Right atrium auricular region (tissue), 2 donors: Measurements from ENCODE around the gene PLK5. TPM values are rescaled to one million over a fixed set of nuclear protein-coding genes. Genes with fewer than 3 reads are reported as not detected.
"Not testable (repeated sequence)": the region's sequence is repeated elsewhere in the genome, so short reads cannot be mapped to it uniquely, and the experiment has no call there.

Experiments used
- DNase-seq: peaks from one replicate; pipeline ENCODE4 v3.0.0-alpha.2; 2019; ENCODE audit warnings: low spot score
- H3K27ac ChIP-seq, 2 donors: fragments of 200-600 bp; sonication (generic); 1 replicate in 1 of 2; 2 replicates in 1 of 2; pipeline ENCODE4 v1.5.1; 2016 to 2019
- H3K27me3 ChIP-seq, 2 donors: fragments of 200-600 bp; sonication (generic); one replicate each; pipeline versions ENCODE4 v1.5.1 to v1.6.0; 2017 to 2019
- H3K36me3 ChIP-seq: fragments of 200-600 bp; sonication (generic); one replicate; pipeline ENCODE4 v1.5.1; 2016
- H3K4me1 ChIP-seq, 2 donors: fragments of 200-600 bp; sonication (generic); one replicate each; pipeline versions ENCODE4 v1.5.1 to v1.6.0; 2017 to 2019
- H3K4me3 ChIP-seq, 2 donors: fragments of 200-600 bp; sonication (generic); 1 replicate in 1 of 2; 2 replicates in 1 of 2; pipeline ENCODE4 v1.5.1; 2017 to 2019; ENCODE audit warnings: mild to moderate bottlenecking in 1 of 2, moderate library complexity in 1 of 2
- H3K9me3 ChIP-seq, 2 donors: fragments of 200-600 bp; sonication (generic); one replicate each; pipeline ENCODE4 v1.5.1; 2019
- total RNA-seq, 2 donors: library from RNA; depleted of rRNA; stranded (reverse); fragments of >200 nt; gene quantifications; one replicate each; pipeline ENCODE4 v1.1.0, GENCODE V29; 2016
- TF ChIP-seq, protein P1 (sequence below), 2 donors: fragments of 200-600 bp; sonication (generic); IDR thresholded peaks; one replicate each; pipeline ENCODE4 v1.5.1; 2019; ENCODE audit warnings: antibody characterized with exemption in 2 of 2

PLK5 gene
- total RNA-seq, 2 donors from 2014 or later, result not detected

- H3K4me3 ChIP-seq, result no peak overlapping the region
- DNase-seq, result no peak
- TF ChIP-seq, protein P1, sequence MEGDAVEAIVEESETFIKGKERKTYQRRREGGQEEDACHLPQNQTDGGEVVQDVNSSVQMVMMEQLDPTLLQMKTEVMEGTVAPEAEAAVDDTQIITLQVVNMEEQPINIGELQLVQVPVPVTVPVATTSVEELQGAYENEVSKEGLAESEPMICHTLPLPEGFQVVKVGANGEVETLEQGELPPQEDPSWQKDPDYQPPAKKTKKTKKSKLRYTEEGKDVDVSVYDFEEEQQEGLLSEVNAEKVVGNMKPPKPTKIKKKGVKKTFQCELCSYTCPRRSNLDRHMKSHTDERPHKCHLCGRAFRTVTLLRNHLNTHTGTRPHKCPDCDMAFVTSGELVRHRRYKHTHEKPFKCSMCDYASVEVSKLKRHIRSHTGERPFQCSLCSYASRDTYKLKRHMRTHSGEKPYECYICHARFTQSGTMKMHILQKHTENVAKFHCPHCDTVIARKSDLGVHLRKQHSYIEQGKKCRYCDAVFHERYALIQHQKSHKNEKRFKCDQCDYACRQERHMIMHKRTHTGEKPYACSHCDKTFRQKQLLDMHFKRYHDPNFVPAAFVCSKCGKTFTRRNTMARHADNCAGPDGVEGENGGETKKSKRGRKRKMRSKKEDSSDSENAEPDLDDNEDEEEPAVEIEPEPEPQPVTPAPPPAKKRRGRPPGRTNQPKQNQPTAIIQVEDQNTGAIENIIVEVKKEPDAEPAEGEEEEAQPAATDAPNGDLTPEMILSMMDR (IDR thresholded peaks at IDR 0.05), result no peak
- peaks cover 0 to 17% of the 10 kb centered on the region in 2 donors for H3K4me1 ChIP-seq
- H3K36me3 ChIP-seq, result no peaks in the 10 kb centered on the region
- no peak overlapping the region for H3K27ac ChIP-seq
- no peaks in the 10 kb centered on the region for H3K27me3 ChIP-seq
- H3K9me3 ChIP-seq, result no peaks in the 10 kb centered on the region
Observed at GRCh38 chr19:1514295-1514661, 9.6 kb upstream of the PLK5 start.

GRCh38 chr19:1514986-1515721, 8.7 kb upstream of the PLK5 start:
- Histone ChIP-seq H3K27ac (no peak overlapping the region), H3K27me3 (no peaks in the 10 kb centered on the region)
- TF ChIP-seq, protein P1 (IDR thresholded peaks at IDR 0.05), result no peak

GRCh38 chr19:1516395-1516753, 7.5 kb upstream of the PLK5 start:
- Histone ChIP-seq H3K4me3 (no peak overlapping the region), H3K27ac (no peak overlapping the region), H3K9me3 (no peaks in the 10 kb centered on the region), H3K4me1 (peaks cover 0 to 17% of the 10 kb centered on the region in 2 donors), H3K27me3 (no peaks in the 10 kb centered on the region), H3K36me3 (no peaks in the 10 kb centered on the region)
- DNase-seq, result no peak
- TF ChIP-seq, protein P1 (IDR thresholded peaks at IDR 0.05), result no peak

More at GRCh38 chr19:1514986-1515721, 8.7 kb upstream of the PLK5 start:
- DNase-seq, result no peak
- no peaks in the 10 kb centered on the region for H3K9me3 ChIP-seq
- no peaks in the 10 kb centered on the region for H3K36me3 ChIP-seq
- H3K4me1 ChIP-seq, result peaks cover 0 to 17% of the 10 kb centered on the region in 2 donors
- no peak overlapping the region for H3K4me3 ChIP-seq

- DNase-seq, result no peak
- Histone ChIP-seq H3K4me3 (no peak overlapping the region), H3K9me3 (no peaks in the 10 kb centered on the region), H3K4me1 (peaks cover 0 to 5% of the 10 kb centered on the region in 2 donors), H3K36me3 (no peaks in the 10 kb centered on the region), H3K27ac (no peak overlapping the region), H3K27me3 (no peaks in the 10 kb centered on the region)
- TF ChIP-seq, protein P1 (IDR thresholded peaks at IDR 0.05), result no peak
Observed at GRCh38 chr19:1518471-1518870, 5.4 kb upstream of the PLK5 start.

GRCh38 chr19:1519802-1520201, 4.1 kb upstream of the PLK5 start:
- not testable (repeated sequence) for H3K27ac ChIP-seq, H3K4me3 ChIP-seq, H3K9me3 ChIP-seq, H3K36me3 ChIP-seq, H3K27me3 ChIP-seq, DNase-seq
- peaks cover 0 to 12% of the 10 kb centered on the region in 2 donors for H3K4me1 ChIP-seq

DNA sequence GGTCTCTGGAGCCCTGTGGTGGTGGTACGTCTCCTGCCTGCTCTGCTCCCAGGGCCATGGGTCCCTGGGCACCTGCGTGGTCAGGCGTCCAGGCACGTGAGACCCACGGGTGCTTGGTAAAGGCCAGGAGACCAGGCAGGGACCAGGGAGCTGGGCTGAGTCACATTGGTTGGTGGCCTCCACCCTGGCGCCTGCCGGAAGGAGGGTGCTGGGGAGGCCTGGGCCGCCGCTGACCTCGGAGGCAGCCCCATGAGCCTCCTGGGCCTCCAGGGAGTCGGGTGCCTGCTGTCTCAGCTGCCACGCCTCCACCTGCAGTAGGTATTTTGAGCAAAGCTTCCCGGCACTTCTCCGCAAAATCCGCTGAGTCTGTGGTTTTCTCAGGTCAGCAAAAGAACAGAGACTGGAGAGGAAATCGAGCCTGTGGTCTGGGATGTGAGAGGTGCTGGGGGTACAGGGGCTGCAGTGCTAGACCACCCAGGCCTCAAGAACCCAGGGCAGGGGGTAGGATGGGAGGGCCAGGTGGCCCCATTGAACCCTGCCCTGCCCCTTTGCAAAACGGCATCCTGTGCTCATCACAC, 3.6 kb upstream of the PLK5 start:
- TF ChIP-seq, protein P1 (IDR thresholded peaks at IDR 0.05), result no peak
- Histone ChIP-seq H3K27me3 (peaks cover 0 to 2% of the 10 kb centered on the region in 2 donors), H3K4me3 (no peak overlapping the region), H3K27ac (no peak overlapping the region), H3K4me1 (peaks cover 0 to 12% of the 10 kb centered on the region in 2 donors), H3K36me3 (no peaks in the 10 kb centered on the region), H3K9me3 (no peaks in the 10 kb centered on the region)
- no peak for DNase-seq
